ENCODE measurements around the gene POLR1B.
"Not testable (repeated sequence)": the region's sequence is repeated elsewhere in the genome, so short reads cannot be mapped to it uniquely, and the experiment has no call there.

The POLR1B gene, protein sequence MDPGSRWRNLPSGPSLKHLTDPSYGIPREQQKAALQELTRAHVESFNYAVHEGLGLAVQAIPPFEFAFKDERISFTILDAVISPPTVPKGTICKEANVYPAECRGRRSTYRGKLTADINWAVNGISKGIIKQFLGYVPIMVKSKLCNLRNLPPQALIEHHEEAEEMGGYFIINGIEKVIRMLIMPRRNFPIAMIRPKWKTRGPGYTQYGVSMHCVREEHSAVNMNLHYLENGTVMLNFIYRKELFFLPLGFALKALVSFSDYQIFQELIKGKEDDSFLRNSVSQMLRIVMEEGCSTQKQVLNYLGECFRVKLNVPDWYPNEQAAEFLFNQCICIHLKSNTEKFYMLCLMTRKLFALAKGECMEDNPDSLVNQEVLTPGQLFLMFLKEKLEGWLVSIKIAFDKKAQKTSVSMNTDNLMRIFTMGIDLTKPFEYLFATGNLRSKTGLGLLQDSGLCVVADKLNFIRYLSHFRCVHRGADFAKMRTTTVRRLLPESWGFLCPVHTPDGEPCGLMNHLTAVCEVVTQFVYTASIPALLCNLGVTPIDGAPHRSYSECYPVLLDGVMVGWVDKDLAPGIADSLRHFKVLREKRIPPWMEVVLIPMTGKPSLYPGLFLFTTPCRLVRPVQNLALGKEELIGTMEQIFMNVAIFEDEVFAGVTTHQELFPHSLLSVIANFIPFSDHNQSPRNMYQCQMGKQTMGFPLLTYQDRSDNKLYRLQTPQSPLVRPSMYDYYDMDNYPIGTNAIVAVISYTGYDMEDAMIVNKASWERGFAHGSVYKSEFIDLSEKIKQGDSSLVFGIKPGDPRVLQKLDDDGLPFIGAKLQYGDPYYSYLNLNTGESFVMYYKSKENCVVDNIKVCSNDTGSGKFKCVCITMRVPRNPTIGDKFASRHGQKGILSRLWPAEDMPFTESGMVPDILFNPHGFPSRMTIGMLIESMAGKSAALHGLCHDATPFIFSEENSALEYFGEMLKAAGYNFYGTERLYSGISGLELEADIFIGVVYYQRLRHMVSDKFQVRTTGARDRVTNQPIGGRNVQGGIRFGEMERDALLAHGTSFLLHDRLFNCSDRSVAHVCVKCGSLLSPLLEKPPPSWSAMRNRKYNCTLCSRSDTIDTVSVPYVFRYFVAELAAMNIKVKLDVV

DNA sequence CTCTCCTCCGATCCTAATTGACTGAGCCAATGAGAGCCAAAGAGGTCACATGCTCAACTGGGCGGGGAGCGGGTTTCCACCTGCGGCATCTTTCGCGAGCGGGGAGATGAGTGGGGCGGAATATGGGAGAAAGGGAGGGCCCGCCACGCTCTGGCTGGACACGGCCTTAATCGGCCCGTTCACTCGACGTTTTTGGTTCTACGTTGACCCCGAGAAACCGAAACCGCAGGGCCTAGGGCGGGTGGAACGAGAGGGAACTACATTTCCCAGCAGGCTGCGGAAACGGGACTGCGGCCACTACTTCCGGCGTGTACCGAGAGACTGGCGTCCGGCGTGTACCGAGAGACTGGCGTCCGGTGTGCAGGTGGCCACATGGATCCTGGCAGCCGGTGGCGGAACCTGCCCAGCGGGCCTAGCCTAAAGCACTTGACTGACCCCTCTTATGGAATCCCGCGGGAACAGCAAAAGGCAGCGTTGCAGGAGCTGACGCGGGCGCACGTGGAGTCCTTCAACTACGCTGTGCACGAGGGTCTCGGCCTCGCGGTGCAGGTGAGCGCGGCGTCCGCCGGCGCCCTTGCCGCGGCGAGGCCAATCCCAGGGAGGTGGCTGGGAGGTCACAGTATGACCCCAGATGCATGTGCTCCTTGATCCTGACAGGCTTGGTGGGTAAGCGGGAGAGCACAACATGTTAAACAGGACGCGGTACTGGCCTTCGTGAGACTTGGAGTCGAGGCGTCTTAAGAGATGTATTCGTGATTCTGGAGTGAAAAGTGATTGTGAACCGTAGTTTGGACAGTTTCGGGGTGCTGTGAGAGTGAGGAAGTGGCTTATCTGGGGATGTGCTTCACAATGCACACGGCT, at the start of gene POLR1B:
POLR1B (plus strand) TSS at position 343 of the 861 bp plus-strand sequence; CDS start at position 373, 30 bp downstream.
- peak; percentile 57 for DNase-seq (ENCODE audit: low read depth, low spot score)

DNA sequence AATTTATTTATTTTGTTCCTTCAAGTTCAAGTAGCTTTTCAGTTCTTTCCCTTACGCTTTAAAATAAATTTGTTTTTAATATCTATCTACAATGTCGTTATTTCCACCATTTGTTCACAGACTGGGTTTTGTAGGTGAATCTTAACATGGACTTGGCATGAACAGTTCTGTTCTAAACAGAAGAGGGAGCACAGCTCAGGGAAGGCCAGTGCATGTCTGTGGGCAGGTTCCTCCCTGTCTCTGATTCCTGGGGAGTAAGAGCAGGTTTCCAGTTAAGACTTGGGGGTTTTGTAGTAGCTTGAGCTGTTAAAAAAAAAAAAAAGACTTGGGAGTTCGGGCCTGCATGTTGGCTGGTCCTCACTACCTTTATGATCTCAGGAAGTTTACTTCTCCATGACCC, 49.2 kb upstream of the POLR1B start:
- DNase-seq (ENCODE audit: low read depth, low spot score): no peak

DNA sequence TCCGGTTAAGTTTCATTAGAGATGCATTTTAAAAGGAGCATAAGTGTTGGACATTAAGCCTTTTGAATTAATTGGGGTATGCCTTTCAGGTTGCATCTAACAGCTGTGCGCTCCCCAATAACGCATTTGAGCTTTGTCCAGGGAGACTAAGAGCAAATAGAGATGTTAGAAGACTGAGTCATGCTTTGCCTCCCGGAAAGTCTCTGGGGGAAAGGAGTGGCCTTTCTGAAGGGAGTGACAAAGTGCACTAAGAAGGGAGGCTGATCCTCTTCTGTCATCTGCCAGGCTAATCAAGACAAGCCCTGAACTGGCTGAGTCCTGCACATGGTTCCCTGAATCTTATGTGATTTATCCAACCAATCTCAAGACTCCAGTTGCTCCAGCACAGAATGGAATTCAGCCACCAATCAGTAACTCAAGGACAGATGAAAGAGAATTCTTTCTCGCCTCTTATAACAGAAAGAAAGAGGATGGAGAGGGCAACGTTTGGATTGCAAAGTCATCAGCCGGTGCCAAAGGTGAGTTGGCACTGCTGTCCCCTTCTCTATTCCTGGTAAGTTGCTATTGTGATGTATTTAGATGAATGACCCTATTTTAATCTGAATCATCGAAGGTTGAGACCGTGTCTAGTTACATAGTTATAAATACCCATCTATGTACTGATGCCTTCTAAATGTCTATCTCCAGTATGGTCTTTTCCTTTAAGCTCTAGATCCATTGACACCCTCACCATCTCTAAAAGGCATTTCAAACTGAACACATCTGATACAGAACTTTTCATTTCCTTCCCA, 48.2 kb upstream of the POLR1B start:
- DNase-seq (ENCODE audit: low read depth, low spot score): no peak

DNA sequence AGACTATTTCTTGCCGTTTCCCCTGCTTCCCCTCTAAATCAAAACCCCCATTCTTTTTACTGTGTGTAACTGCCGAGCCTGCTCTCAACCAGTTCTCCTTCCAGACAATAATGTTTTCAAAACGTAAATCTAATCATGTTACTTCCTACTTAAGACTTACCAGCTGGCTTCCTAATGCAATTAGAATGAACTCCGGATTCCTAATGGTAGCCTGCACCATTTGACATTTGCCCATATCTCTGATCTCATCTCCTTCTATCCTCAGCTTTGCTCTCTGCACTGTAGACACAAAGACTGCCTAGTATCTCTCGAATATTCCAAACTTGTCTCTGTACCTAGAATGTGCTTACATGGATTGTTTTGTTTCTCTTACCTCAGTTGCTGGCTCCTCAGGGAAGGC, 47.4 kb upstream of the POLR1B start:
- DNase-seq (ENCODE audit: low read depth, low spot score): no peak

DNA sequence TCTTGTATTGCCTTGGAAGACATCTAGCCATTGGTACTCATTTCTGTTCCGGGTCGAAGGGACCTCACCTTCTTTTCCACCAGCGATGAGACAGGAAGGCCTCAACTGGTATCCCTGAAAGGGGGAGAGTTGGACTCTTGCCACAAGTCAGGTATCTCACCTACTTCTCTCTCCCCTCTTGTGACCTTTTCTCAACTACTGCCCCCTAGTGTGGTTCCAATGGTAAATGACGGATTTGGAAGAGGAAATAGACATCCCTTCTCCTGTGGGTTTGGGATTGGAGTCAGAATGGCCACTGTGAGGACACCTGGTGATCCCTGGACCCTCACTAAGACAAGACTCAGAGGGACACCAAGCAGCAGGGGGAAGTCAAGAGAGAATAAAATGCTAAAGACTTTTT, 46.4 kb upstream of the POLR1B start:
- not testable (repeated sequence) for DNase-seq (ENCODE audit: low read depth, low spot score)

DNA sequence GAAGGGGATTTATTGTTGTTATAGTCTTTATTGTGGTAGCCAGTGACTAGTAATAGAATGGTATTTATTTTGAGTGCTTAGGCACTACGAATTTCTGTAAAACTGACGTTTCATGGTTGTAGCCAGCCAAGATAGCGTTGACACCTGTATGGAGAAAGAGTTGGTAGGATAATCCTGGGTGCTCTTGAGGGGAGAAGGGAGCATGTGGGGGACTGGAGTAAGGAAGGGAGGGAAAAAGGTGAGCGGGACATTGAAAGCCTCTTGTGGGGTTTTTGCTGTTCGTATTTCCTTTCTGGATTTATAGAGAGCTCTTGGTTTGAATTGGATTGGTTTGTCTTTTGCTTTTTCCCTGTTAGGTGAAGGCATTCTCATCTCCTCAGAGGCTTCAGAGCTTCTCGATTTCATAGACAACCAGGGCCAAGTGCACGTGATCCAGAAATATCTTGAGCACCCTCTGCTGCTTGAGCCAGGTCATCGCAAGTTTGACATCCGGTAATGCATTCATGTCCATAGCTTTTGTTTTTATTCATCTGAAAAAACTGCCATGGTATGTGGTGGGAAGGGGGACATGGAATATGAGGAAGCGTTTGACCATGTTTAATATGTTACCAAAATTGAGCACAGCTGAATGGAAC, 41.3 kb upstream of the POLR1B start:
- not testable (repeated sequence) for DNase-seq (ENCODE audit: low read depth, low spot score)

DNA sequence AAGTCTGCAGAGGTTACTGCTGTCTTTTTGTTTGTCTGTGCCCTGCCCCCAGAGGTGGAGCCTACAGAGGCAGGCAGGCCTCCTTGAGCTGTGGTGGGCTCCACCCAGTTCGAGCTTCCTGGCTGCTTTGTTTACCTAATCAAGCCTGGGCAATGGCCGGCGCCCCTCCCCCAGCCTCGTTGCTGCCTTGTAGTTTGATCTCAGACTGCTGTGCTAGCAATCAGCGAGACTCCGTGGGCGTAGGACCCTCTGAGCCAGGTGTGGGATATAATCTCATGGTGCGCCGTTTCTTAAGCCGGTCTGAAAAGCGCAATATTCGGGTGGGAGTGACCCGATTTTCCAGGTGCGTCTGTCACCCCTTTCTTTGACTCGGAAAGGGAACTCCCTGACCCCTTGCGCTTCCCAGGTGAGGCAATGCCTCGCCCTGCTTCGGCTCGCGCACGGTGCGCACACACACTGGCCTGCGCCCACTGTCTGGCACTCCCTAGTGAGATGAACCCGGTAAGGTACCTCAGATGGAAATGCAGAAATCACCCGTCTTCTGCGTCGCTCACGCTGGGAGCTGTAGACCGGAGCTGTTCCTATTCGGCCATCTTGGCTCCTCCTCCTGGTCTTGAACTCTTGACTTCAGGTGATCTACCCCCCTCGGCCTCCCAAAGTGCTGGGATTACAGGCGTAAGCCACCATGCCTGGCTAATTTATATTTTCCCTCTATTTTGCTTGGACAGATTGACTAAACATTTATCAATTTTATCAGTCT, 32.8 kb upstream of the POLR1B start:
- not testable (repeated sequence) for DNase-seq (ENCODE audit: low read depth, low spot score)

DNA sequence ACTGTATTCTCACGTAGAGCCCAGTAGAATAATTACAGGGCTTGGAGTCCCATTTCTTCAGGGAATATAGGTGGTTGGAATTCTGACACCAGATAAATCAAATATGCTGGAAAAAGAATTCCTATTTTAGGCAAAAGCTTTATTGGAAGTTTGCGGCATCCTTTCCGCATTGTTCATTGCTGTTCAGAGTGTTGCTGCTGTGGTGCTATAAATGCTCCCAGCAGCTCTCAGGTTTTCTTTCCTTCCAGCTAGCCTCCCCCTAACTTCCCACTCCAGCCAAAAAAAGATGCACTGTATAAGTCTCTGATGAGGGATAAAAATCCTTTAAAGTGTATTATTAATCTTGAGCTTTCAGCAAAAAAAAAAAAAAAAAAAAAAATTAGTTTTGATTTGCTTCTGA, 25.5 kb upstream of the POLR1B start:
- no peak for DNase-seq (ENCODE audit: low read depth, low spot score)

DNA sequence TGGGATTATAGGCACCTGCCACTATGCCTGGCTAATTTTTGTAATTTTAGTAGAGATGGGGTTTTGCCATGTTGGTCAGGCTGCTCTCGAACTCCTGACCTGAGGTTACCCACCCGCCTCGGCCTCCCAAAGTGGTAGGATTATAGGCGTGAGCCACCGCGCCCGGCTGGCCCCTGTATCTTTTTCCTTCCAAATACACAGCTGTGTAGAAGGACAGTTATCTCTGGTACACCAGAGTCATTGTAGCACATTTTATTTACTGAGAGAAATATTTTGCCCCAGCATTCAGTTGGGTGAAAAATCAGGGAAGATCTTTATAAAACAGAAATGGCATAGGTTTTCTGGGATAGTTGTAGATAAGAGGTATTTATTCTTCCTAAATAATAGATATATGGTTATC, 23.5 kb upstream of the POLR1B start:
- no peak for DNase-seq (ENCODE audit: low read depth, low spot score)

DNA sequence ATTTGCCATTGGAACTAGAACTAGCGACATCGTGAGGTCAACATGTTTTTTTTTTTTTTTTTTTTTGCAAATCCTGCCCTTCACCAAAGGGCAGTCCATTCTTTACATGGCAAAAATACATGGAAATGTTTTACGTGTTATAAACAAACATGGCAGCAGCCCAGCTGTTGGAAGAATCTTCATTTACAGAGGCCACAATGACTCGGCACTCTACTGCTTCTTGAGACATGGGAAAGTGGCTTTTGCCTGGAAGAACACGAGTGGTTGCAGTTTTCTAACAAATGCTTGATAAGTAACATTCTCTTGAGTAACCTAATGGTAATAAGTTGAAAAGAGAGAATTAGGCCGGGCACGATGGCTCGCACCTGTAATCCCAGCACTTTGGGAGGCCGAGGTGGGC, 22.8 kb upstream of the POLR1B start:
- no peak for DNase-seq (ENCODE audit: low read depth, low spot score)

DNA sequence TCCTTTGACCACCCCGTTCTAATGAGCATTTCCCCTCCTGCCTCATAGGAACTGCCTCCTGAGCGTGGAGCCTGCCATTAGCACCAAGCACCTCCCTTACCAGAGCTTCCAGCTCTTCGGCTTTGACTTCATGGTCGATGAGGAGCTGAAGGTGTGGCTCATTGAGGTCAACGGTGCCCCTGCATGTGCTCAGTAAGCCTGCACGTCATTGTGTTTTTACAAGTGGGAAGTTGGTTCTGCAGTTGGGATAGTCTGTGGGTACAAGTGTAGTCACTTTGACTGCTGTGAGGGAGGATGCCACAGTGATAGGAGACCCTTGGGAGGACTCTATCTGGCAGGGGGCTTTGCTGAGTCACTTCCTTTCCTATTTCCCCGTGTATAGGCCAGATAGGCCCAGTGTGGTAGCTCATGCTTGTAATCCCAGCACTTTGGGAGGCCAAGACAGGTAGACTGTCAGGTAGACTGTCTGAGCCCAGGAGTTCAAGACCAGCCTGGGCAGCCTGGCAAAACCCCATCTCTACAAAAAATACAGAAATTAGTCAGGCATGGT, 22.0 kb upstream of the POLR1B start:
- DNase-seq (ENCODE audit: low read depth, low spot score): no peak

DNA sequence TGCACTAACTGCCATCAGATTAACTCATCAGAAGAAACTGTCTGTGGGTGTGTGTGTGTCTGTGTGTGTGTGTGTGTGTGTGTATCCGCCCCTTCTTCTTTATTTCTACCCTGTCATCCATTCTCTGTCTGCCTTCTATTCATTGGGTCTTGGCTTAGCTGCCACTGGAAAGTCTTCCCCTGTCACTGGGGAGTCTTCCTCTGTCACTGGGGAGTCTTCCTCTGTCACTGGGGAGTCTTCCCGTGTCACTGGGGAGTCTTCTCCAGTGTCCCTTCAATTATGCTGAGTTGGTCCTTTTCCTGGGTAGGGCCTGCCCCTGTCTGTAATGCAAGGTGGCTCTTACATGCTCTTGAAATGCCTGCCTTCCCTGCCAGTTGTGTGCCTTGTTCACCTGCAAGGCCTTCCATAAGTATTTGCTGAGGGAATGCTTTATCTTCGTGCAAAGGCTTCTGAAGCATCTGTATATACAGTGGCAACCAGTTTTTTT, 18.9 kb upstream of the POLR1B start:
- no peak for DNase-seq (ENCODE audit: low read depth, low spot score)

DNA sequence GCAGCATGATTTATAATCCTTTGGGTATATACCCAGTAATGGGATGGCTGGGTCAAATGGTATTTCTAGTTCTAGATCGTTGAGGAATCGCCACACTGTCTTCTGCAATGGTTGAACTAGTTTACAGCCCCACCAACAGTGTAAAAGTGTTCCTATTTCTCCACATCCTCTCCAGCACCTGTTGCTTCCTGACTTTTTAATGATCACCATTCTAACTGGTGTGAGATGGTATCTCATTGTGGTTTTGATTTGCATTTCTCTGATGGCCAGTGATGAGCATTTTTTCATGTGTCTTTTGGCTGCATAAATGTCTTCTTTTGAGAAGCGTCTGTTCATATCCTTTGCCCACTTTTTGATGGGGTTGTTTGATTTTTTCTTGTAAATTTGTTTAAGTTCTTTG, 18.0 kb upstream of the POLR1B start:
- not testable (repeated sequence) for DNase-seq (ENCODE audit: low read depth, low spot score)

DNA sequence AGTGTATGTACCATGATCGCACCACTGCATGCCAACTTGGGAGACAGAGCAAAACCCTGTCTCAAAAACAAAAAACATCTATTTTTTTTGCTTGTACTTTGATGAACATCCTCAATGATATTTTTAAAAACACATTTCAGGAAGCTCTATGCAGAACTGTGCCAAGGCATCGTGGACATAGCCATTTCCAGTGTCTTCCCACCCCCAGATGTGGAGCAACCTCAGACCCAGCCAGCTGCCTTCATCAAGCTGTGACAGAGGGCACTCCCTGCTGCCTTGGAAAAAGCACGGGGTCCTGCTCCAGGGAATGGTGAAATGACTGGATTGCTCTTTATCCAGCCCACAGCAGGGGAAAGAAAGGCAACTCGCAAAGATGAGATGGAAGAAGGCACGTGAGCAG, 13.7 kb upstream of the POLR1B start:
- DNase-seq (ENCODE audit: low read depth, low spot score): no peak

DNA sequence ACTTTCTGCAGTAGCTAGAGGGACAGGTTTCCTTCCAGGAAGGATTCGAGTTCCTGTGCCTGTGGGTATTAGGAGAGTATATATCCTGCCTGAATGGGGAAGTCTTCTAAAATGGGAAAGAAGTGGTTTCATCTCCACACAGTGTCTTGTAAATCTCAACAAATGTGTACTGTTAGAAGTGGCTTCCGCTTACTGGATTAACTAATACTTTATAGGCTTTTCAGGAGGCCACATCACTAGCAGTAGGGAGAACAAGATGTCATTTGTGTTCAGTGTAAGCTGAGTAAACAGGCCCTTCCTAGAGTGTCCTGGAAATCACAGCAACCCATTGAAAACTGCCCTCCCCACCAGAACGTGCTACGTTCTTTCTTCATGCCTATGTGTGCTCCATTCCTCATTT, 12.5 kb upstream of the POLR1B start:
- DNase-seq (ENCODE audit: low read depth, low spot score): no peak

DNA sequence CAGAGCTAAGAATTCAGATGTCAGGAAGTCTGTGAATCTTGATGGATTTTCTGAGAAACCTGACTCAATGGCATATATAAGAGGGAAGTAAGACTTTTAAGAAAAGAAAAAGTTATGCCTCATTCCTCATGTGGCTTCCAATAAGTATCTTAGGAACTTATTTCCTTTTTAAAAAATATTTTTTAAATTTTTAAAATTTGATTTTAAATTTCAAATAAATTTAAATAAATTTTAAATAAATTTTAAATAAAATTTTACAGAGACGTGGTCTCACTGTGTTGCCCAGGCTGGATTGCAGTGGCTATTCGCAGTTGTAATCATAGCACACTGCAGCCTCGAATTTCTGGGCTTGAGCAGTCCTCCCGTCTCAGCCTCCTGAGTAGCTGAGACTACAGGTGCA, 11.5 kb upstream of the POLR1B start:
- DNase-seq (ENCODE audit: low read depth, low spot score): no peak

DNA sequence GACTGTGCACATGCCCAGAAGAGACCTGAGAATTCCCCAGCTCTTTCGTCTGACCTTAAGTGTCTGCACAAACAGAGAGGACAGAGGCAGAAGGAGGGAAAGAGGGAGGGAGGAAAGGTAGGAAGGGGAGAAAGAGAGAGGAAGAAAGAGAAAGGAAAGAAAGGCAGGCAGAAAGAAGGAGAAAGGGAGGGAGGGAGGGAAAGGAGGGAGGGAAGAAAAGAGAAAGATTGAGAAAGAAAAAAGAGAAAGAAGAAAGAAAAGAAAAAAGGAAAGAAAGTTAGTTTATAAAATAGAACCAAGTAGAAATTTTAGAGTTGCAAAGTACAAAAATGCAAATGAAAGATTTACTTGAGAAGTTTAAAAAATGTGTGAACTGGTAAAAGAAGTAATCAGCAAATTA, 7.4 kb upstream of the POLR1B start:
- DNase-seq (ENCODE audit: low read depth, low spot score): no peak

DNA sequence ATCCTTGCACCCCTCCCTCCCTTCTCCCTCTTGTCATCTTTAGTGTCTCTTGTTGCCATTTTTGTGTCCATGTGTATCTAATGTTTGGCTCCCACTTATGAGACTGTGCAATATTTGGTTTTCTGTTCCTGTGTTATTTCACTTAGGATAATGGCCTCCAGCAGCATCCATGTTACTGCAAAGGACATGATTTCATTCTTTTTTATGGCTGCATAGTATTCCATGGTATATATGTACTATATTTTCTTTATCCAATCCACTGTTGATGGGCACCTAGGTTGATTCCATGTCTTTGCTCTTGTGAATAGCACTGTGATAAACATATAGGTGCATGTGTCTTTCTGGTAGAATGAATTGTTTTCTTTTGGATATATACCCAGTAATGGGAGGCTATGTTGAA, 5.6 kb upstream of the POLR1B start:
- DNase-seq (ENCODE audit: low read depth, low spot score): not testable (repeated sequence)

DNA sequence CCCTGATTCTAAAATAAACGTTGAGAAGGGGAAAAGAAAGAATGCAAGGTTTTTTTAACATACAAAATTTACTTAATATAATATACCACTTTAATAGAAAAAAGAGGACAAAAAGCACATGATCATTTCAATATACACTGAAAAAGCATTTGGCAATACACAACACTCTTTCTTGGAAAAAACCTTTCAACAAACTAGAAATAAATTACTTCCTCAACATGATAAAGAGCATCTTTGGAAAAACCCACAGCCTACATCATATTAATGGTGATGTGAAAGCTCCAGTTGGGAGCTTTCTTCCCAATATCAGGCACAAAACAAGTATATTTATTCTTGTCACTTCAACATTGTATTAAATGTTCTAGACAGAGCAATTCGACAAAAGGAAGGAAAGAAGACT, 3.0 kb upstream of the POLR1B start:
- no peak for DNase-seq (ENCODE audit: low read depth, low spot score)

Data from activated naive CD8-positive, alpha-beta T cell treated with anti-CD3 and anti-CD28 coated beads, Interleukin-2, amount 50 U/mL, for 16 hours (primary cell).